ENCODE results near the gene TOM1L2.
A peak's percentile ranks its signal among the peaks of the same experiment; 100 is the strongest.
"Not testable (repeated sequence)": the region's sequence is repeated elsewhere in the genome, so short reads cannot be mapped to it uniquely, and the experiment has no call there.

TOM1L2 gene

DNA sequence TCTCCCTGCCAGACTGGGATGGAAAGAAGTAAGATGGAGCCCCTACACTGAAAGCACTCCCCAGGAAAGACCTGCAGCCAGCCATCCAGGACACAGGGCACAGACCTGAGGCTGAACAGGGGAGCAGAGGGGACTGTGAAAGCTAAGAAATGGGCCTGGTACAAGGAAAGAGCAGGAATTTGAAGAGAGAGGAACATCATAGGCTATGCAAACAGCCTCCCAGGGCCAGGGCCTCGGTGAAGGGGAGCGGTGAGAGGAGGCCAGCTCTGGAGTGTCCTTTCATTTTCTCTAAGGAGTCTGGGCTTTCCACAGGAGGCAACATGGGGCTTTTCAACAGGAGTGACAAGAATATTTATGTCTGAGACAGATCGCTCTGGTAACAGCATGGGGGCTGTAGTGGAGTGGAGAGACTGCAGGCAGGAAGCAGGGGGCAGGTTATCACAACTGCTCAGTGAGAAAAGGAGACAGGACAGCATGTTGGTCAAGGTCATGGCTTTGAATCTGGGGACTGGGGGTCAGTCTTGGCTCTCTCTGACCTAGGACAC is 50.1 kb downstream of the TOM1L2 start:
- TF ChIP-seq, protein P1, sequence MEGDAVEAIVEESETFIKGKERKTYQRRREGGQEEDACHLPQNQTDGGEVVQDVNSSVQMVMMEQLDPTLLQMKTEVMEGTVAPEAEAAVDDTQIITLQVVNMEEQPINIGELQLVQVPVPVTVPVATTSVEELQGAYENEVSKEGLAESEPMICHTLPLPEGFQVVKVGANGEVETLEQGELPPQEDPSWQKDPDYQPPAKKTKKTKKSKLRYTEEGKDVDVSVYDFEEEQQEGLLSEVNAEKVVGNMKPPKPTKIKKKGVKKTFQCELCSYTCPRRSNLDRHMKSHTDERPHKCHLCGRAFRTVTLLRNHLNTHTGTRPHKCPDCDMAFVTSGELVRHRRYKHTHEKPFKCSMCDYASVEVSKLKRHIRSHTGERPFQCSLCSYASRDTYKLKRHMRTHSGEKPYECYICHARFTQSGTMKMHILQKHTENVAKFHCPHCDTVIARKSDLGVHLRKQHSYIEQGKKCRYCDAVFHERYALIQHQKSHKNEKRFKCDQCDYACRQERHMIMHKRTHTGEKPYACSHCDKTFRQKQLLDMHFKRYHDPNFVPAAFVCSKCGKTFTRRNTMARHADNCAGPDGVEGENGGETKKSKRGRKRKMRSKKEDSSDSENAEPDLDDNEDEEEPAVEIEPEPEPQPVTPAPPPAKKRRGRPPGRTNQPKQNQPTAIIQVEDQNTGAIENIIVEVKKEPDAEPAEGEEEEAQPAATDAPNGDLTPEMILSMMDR (IDR thresholded peaks at IDR 0.05; ENCODE audit: insufficient read depth, low read depth, low read length, missing control alignments), result no peak
- DNase-seq (ENCODE audit: low read depth), result no peak
- H3K4me3 ChIP-seq (ENCODE audit: low read depth, low read length), result no peak overlapping the region

- H3K4me3 ChIP-seq (ENCODE audit: low read depth, low read length), result no peak overlapping the region
- TF ChIP-seq, protein P1 (IDR thresholded peaks at IDR 0.05; ENCODE audit: insufficient read depth, low read depth, low read length, missing control alignments), result no peak
- no peak for DNase-seq (ENCODE audit: low read depth)
These were observed 50.8 kb downstream of the TOM1L2 start for GRCh38 chr17:17921192-17922069.

- no peak overlapping the region for H3K4me3 ChIP-seq (ENCODE audit: low read depth, low read length)
- peak; percentile 86 for DNase-seq (ENCODE audit: low read depth)
- TF ChIP-seq, protein P1 (IDR thresholded peaks at IDR 0.05; ENCODE audit: insufficient read depth, low read depth, low read length, missing control alignments), result peak; percentile 80
These were observed 52.8 kb downstream of the TOM1L2 start for GRCh38 chr17:17919169-17920107.

DNA sequence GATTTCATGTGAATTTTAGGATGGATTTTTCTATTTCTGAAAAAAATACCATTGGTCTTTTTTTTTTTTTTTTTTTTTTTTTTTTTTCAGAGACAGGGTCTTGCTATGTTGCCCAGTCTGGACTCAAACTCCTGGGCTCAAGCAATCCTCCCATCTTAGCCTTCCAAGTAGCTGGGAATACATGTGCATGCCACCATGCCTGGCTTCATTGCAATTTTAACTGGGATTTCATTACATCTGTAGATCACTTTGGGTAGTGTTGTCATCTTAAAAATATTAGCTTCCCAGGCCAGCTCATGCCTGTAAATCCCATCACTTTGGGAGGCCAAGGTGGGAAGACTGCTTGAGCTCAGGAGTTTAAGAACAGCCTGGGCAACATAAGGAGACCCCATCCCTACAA is 54.8 kb downstream of the TOM1L2 start:
- TF ChIP-seq, protein P1 (IDR thresholded peaks at IDR 0.05; ENCODE audit: insufficient read depth, low read depth, low read length, missing control alignments), result no peak
- DNase-seq (ENCODE audit: low read depth), result no peak
- H3K4me3 ChIP-seq (ENCODE audit: low read depth, low read length), result no peak overlapping the region

- DNase-seq (ENCODE audit: low read depth), result no peak
- TF ChIP-seq, protein P1 (IDR thresholded peaks at IDR 0.05; ENCODE audit: insufficient read depth, low read depth, low read length, missing control alignments), result no peak
- H3K4me3 ChIP-seq (ENCODE audit: low read depth, low read length), result no peak overlapping the region
These were observed 57.0 kb downstream of the TOM1L2 start for GRCh38 chr17:17915183-17915582.

- TF ChIP-seq, protein P1 (IDR thresholded peaks at IDR 0.05; ENCODE audit: insufficient read depth, low read depth, low read length, missing control alignments), result no peak
- no peak overlapping the region for H3K4me3 ChIP-seq (ENCODE audit: low read depth, low read length)
- DNase-seq (ENCODE audit: low read depth), result peak; percentile 41
These were observed 58.4 kb downstream of the TOM1L2 start for GRCh38 chr17:17913695-17914332.

GRCh38 chr17:17912336-17912735 is 59.9 kb downstream of the TOM1L2 start:
- DNase-seq (ENCODE audit: low read depth); H3K4me3 ChIP-seq (ENCODE audit: low read depth, low read length): not testable (repeated sequence)
